Activated CD4-positive, alpha-beta T cell treated with anti-CD3 and anti-CD28 coated beads for 1 hour (primary cell): ENCODE results near the gene RNF126.
A peak's percentile ranks its signal among the peaks of the same experiment; 100 is the strongest.
"Not testable (repeated sequence)": the region's sequence is repeated elsewhere in the genome, so short reads cannot be mapped to it uniquely, and the experiment has no call there.

Experiments used
- DNase-seq: peaks from one replicate; pipeline ENCODE4 v3.0.0-alpha.2; 2020

The RNF126 gene

GRCh38 chr19:685454-685931 lies 22.5 kb upstream of the RNF126 start:
- no peak for DNase-seq

- DNase-seq: no peak
These were observed 19.8 kb upstream of the RNF126 start for GRCh38 chr19:682678-683320.

- DNase-seq: no peak
These were observed 18.3 kb upstream of the RNF126 start for GRCh38 chr19:681029-682019.

GRCh38 chr19:680287-681028 lies 17.4 kb upstream of the RNF126 start:
- peak; percentile 99 for DNase-seq

- DNase-seq: no peak
These were observed 16.6 kb upstream of the RNF126 start for GRCh38 chr19:679418-680286.

GRCh38 chr19:678791-679388 lies 15.9 kb upstream of the RNF126 start:
- no peak for DNase-seq

GRCh38 chr19:677601-678436 lies 14.8 kb upstream of the RNF126 start:
- no peak for DNase-seq

GRCh38 chr19:677201-677600 lies 14.2 kb upstream of the RNF126 start:
- DNase-seq: no peak

- no peak for DNase-seq
These were observed 13.5 kb upstream of the RNF126 start, which contains the start of gene FSTL3 for GRCh38 chr19:676339-677105. TSS of gene FSTL3 (plus strand) at chr19:676392. CDS start at chr19:676424, 32 bp downstream.

- no peak for DNase-seq
These were observed 13.0 kb upstream of the RNF126 start for GRCh38 chr19:676007-676338.

GRCh38 chr19:674282-675151 lies 11.5 kb upstream of the RNF126 start:
- DNase-seq: no peak

GRCh38 chr19:670609-671075 lies 7.6 kb upstream of the RNF126 start:
- DNase-seq: no peak

- not testable (repeated sequence) for DNase-seq
These were observed 5.8 kb upstream of the RNF126 start for GRCh38 chr19:668675-669434.

- DNase-seq: not testable (repeated sequence)
These were observed 4.1 kb upstream of the RNF126 start for GRCh38 chr19:666985-667573.

- peak; percentile 69 for DNase-seq
These were observed 2.0 kb upstream of the RNF126 start for GRCh38 chr19:664913-665443.

- no peak for DNase-seq
These were observed 686 bp upstream of the RNF126 start for GRCh38 chr19:663682-664117.
